ENCODE results near the gene CEACAM21. TPM values are rescaled to one million over a fixed set of nuclear protein-coding genes. Genes with fewer than 3 reads are reported as not detected.

The CEACAM21 gene
- total RNA-seq, 6 experiments from 2014 or later, result 0.49 to 1.4 (median 1.2) TPM; not detected in 1

DNA sequence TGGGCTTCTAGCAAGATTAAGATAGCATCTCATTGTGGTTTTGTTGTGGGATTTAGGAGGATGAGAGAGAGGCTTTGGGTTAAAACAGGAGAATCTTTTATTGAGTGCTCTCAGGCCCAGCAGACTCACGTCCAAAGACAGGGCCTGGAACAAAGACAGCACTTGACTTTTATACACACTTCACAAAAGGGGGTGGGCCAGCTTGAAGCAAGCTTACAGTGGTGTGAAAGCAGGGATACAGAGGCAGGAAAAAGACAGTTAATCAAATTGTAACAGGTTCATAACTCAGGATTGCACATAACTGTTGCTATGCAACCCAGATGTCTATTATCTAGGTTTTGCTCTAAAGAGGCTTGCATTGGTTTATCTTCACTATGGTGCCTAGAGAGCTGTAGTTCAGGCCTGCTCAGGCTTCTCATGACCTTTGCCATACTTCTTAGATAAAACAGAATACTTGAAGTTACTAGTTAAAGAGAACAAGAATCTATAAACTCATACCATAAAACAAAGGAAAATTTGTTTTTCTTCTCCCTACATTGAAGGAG lies 42.2 kb upstream of the CEACAM21 start:
- H3K36me3 ChIP-seq, result no peaks in the 10 kb centered on the region
- 14% methylated on average over 1 of the region's 1 CpG for WGBS (ENCODE audit: insufficient coverage, low coverage, low lambda C conversion rate, missing lambda C conversion rate)
- intact Hi-C loops (cut with DNase I), result no loop called here
- H3K27me3 ChIP-seq, result peaks cover 0 to 5% of the 10 kb centered on the region in 2 donors
- H3K4me3 ChIP-seq, result no peak overlapping the region
- no peak overlapping the region for H3K27ac ChIP-seq
- DNase-seq, result no peak
- no peaks in the 10 kb centered on the region for H3K4me1 ChIP-seq
- TF ChIP-seq POLR2A (IDR thresholded peaks at IDR 0.05), result no peak
- TF ChIP-seq, protein P1, sequence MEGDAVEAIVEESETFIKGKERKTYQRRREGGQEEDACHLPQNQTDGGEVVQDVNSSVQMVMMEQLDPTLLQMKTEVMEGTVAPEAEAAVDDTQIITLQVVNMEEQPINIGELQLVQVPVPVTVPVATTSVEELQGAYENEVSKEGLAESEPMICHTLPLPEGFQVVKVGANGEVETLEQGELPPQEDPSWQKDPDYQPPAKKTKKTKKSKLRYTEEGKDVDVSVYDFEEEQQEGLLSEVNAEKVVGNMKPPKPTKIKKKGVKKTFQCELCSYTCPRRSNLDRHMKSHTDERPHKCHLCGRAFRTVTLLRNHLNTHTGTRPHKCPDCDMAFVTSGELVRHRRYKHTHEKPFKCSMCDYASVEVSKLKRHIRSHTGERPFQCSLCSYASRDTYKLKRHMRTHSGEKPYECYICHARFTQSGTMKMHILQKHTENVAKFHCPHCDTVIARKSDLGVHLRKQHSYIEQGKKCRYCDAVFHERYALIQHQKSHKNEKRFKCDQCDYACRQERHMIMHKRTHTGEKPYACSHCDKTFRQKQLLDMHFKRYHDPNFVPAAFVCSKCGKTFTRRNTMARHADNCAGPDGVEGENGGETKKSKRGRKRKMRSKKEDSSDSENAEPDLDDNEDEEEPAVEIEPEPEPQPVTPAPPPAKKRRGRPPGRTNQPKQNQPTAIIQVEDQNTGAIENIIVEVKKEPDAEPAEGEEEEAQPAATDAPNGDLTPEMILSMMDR (IDR thresholded peaks at IDR 0.05), result no peak
- no peaks in the 10 kb centered on the region for H3K9me3 ChIP-seq
- no peak for ATAC-seq

- ATAC-seq, result no peak
- H3K36me3 ChIP-seq, result no peaks in the 10 kb centered on the region
- DNase-seq, result no peak
- H3K27me3 ChIP-seq, result peaks cover 0 to 5% of the 10 kb centered on the region in 2 donors
- peak overlapping the region in 1 of 3 donors; percentile 15 for H3K27ac ChIP-seq
- TF ChIP-seq, protein P1 (IDR thresholded peaks at IDR 0.05), result no peak
- TF ChIP-seq POLR2A (IDR thresholded peaks at IDR 0.05), result no peak
- H3K9me3 ChIP-seq, result no peaks in the 10 kb centered on the region
- H3K4me1 ChIP-seq, result no peaks in the 10 kb centered on the region
- intact Hi-C loops (cut with DNase I), result no loop called here
- WGBS (ENCODE audit: insufficient coverage, low coverage, low lambda C conversion rate, missing lambda C conversion rate), result 17% methylated on average over 4 of the region's 4 CpGs
- H3K4me3 ChIP-seq, result no peak overlapping the region
These were observed 40.8 kb upstream of the CEACAM21 start for GRCh38 chr19:41535029-41535622.

DNA sequence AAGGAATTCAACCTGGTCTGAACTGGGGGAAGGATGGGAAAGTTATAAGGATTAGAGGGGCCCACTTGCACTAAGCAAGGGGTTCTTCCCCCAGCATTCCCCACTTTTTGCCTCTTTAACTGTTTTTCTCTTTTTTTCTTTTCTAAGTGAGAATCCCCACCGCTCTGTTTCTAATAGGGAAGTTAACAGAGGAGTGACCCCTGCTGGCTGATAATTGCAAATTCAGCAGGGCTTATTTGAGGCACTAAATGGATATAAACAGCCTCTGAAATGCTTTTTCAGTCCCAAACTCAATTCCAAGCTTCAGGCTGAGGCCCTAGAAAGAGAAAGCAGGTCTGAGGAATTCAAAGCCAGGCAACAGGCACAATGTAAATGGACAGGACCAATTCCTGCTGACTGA lies 38.2 kb upstream of the CEACAM21 start:
- Histone ChIP-seq H3K36me3 (no peaks in the 10 kb centered on the region), H3K9me3 (no peaks in the 10 kb centered on the region), H3K4me3 (no peak overlapping the region), H3K27ac (no peak overlapping the region), H3K27me3 (peaks cover 0 to 3% of the 10 kb centered on the region in 2 donors), H3K4me1 (no peaks in the 10 kb centered on the region)
- no peak for TF ChIP-seq POLR2A (IDR thresholded peaks at IDR 0.05)
- TF ChIP-seq, protein P1 (IDR thresholded peaks at IDR 0.05), result peak; percentile 28 to 43 (median 38)
- no peak for DNase-seq
- intact Hi-C loops (cut with DNase I), result no loop called here
- peak in 2 of 4 donors; percentile 28 to 31 for ATAC-seq
- 33% methylated on average over 1 of the region's 1 CpG for WGBS (ENCODE audit: insufficient coverage, low coverage, low lambda C conversion rate, missing lambda C conversion rate)

- Histone ChIP-seq H3K36me3 (no peaks in the 10 kb centered on the region), H3K27ac (no peak overlapping the region), H3K4me3 (no peak overlapping the region), H3K27me3 (no peaks in the 10 kb centered on the region), H3K9me3 (no peaks in the 10 kb centered on the region), H3K4me1 (no peaks in the 10 kb centered on the region)
- TF ChIP-seq POLR2A (IDR thresholded peaks at IDR 0.05), result no peak
- TF ChIP-seq, protein P1 (IDR thresholded peaks at IDR 0.05), result no peak
- intact Hi-C loops (cut with DNase I), result no loop called here
- ATAC-seq, result no peak
- 35% methylated on average over 10 of the region's 11 CpGs for WGBS (ENCODE audit: insufficient coverage, low coverage, low lambda C conversion rate, missing lambda C conversion rate)
- no peak for DNase-seq
These were observed 35.8 kb upstream of the CEACAM21 start for GRCh38 chr19:41540041-41540695.
